CD1c-positive myeloid dendritic cell (primary cell): ENCODE results near the gene PRKCE.

Experiments used
- DNase-seq: peaks from one replicate; pipeline ENCODE4 v3.0.0-alpha.2; 2016; ENCODE audit errors: extremely low spot score

Gene PRKCE

DNA sequence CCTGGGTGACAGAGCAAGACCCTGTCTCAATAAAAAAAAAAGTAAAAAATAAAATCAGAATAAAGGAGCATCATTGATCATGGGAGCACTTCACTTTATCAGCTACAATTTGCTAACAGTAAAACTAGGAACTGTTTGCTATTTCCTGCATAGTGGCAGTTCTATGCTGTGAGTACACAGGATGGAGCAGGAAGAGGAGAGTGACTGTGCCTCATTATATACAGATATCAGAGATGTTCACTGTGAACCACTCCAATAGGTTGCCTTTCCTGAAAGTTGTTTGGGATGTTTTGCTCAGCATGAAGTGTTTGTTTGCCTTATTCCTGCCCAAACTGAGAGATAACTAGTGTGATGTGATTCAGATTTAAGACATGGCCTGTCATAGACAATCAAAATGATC, 494.4 kb downstream of the PRKCE start:
- no peak for DNase-seq

DNA sequence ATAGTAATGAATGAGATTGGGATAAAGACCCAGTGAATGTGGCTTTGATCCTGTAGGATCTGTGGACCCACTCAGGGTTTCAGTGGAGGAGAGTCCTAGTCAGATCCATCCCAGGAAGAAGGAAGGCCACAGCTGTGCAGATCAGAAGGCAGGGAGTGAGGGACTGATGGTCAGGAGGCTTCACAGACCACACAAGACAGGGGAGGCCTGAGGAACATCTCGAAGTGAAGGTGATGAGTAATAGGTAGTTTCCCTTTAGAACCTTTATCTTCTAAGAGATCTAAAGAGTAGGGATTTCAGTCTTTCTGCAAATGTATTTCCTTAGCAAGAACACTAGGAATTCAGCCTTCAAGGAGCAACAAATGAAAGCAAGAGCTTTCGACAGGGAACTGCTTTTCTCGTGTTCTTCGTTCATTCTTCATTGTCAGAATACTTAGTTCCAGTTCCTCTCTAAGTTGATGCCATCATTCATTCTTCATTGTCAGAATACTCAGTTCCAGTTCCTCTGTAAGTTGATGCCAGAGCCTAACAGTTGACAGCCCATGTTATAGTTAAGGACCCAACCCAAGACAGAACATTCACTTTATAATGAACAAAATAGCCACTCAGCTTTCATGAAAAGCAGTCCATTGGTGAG, 495.5 kb downstream of the PRKCE start:
- DNase-seq = peak; percentile 13

DNA sequence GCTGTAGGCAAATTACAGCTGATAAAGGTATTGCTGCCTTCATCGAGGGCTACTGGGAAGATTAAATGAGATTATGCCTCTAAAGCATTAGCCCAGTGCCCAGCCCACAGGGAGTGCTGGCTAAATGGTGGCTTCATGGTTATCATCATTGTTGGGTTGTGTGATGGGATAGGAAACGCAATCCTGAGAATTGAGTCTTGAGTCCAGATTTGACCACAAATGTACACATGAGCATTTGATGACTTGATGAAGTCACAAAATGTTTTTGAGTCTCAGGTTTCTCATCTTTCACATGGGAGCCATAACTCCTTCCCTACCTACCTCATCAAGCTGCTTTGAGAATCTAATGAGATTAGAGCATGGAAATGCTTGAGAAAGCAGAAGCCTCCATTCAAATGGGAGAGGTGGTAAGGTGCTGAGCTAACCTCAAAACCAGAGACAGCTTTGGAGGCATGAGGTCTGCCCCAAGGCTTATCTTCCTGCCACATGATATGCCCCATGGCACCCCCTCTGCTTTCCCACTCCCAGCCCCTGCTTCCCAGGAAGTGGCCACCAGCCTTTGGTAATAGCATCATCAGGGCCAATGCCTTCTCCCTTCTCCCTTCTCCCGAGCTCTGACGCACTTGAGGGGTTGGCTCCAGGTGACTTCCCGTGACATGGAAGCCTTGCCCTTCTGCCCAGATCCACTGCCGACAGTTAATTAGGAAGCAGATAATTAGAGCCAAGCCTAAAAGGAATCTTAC, 496.3 kb downstream of the PRKCE start:
- no peak for DNase-seq

DNA sequence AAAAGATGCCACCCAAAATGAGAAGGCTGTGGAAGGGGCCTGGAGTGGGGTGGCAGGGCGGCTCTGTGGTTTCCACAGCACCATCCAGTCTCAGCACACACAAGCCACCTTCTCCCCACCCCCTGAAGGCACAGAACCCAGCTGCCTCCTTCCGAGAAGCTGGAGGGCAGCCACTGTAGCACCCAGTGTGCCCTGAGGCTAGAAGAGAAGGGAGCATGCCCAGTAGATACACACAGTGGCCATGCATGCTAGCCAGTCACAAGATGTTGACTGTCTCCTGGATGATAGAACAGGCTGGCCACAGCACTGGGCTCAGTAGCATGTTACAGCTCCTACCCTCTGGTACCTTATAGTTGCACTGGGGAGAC, 496.9 kb downstream of the PRKCE start:
- no peak for DNase-seq

DNA sequence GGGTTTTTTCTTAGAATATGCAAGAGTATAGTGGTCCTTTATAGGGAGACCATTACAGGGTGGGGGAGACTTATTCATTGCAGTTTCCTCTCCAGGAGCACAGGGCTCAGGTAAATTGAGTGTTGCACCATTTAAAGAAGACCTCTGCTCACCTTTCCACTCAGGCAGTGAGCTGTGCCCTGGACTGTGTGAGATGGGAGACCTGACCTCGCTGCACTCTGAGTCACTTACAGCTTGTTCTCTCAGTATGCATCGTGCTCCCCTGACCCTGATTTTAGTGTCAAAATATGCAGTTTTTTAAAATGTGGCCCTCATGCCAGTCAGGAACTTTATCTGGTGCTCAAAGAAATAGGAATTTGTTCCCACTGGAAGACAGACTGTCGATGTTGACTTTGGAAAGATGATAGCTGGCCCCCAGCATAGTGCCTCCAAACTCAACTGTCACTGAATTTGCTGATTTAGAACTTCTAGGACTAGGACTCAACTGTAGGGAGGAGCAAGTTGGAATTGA, 499.0 kb downstream of the PRKCE start:
- no peak for DNase-seq

DNA sequence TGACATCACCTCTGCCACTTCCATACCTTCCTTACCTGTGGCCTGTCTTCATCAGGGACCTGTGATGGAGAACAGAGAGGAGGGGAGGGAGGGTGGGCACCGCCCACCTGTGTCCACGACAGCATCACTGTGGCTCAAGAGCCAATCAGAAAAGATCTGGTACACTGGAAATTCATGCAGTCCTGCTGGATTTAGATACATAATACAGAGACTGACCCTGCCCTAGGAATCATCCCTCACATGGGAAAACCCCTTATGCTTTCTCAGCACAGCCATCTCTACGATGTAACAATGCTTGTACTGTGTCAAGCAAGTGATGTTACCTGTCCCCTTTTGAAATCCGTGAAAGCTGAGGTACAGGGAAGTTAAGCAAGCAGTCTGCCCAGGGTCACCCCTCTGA, 500.1 kb downstream of the PRKCE start:
- no peak for DNase-seq

DNA sequence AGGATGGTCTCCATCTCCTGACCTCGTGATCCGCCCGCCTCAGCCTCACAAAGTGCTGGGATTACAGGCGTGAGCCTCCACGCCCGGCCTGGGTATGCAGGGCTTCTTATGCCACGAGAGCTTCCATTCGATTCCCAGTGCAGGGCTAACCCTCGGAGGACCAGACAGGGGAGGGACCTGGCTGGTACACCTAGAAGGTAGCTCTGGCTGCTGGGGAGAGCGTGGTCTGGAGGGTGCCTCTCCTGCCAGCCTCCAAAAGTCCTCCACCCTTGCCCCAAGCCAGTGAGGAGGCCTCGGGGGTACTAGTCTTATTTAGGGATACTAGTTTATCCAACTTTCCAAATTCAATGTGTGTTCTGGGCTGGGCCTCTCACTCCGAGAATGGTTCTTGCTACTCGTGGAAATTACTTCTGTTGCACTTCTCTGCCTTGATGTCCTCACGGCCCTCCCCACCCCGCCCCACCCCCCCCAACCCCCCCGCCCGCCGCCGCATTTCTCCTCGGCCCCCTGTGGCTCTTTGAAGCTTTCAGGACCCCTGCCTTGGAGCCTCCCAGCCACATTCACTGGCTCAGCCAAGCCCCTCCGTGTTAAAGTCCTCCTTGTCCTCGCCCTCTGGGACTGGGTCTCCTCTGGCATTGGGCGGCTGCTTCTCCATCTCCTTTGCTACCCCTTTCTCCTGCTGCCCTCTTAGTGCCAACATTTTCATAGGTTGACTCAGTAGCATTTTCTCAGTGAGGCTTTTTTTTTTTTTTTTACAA, 502.7 kb downstream of the PRKCE start:
- no peak for DNase-seq

DNA sequence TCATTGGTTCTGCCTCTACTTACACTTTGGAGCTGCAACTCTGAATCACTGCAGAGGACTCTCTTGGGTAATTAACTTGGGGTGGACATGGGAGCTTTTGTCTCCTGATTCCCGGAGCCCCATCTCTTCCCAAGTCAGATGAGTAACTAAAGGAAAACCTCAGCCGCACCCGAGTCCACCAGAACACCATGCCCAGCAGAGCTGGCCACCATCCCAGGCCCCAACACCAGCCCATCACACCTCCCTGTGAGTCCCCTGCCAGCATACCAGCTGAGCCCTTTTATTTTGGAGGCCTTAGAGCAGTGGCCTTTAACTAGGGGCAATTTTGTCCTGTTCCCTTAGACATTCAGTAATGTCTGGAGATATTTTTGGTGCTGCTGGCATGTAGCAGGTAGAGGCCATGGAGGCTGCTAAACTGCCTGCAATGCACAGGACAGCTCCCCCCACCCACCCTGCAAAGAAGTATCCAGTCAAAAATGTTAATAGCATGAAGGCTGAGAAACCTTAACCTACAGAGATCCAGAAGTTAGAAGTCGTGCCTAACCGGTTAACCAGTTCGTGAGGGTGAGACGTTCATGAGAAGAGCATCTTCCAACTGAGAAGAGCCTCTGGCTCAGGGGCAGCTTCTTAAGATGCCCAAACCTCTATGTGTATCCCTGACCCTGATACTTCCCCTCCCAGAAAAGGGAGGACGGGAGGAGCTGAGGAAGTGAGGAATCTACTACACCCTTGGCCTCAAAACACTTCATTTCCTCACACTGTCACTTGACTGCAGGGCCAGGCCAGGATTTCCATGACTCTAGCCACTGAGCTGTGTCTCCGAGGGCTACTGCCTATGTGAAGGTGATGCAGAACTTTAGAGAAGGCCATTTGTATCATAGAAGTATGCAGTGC, 505.8 kb downstream of the PRKCE start:
- DNase-seq = no peak

DNA sequence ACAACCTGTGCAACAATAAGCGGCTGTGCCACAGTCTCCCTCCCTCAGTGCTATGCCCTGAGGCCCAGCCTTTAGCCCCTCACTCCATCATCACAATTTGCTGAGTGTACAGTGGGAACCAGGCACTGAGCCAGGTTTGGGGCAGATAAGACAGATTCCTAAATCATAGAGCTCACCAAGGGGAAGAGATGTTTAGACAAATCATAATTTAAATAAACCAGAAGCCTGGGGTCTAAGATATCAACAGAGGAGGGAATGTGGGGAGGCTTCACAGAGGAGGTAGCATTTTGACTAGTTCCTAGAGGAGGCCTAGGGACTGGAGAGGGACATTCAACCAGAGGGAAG, 506.5 kb downstream of the PRKCE start:
- DNase-seq = no peak

DNA sequence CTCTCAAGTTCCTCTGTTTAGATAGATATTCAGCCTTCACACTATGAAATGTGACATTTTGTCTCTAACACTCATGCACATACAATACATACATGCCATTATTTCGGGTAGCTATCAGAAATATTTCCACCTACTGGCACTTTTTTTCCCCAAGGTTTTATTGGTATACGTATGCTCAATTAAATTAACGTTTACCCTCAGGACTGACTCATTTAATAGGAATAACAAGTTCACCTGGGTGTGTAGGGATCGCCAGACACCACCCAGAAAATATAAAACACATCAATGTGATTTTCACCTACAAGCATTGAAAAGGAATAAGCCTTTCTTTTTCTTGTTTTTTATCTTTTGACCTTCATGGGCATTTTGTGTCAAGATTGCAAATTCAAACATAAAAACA, 507.2 kb downstream of the PRKCE start:
- no peak for DNase-seq

DNA sequence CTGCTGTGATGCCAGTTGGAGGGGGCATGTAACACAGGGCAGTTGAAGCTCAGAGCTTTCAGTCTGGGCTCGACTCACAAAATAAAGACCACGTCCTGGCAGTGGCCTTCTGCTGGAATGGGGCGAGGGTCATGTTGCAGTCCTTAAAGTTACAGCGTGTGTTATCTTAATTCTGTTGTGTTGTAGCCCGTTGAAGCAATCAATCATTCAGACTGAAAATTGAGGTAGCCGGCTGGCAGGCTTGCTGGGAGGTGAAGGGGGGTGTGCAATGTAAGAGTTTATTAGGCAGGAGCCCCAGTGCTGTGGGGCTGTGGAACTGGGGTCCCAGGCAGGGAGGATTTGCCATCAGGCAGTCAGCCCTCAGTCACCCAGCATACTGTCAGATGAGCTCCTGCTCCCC, 508.9 kb downstream of the PRKCE start:
- DNase-seq = no peak

DNA sequence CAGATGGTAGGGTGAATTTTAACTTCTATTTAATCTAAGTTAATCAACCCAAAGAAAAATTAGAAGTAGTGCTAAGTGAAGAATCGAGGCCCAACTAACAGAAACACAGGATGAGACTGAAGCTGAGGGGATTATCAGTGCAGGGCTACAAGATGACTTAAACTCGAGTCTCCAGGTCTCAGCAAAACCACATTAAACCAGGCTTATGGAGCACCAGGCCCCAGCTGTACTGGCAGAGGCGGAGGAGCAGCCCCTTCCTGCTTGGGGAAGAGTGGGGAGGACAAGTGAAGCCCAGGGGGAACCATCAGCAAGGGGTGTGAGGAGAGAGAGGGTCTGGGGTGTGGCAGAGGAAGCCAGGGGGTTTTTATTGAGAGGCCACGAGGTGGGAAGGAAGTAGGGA, 509.8 kb downstream of the PRKCE start:
- no peak for DNase-seq

DNA sequence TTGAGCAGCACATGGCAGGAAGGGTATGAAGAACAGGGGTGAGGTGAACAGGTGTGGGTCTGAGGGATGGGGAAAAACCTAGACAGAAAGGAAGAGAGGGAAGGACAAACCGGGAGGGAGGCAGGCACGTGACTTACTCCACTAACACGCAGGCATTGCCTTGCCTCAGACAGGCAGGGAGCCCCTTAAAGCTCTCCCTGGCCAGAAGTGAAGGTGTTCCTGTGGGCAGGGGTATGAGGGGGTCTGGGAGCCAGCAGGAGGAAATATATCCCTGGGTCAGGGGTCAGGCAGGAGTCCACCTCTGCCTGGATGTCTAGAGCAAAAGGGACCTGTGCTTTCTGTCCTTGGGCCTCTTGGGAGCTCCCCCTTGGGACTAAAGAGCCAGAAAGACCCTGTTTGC, 510.4 kb downstream of the PRKCE start:
- DNase-seq = no peak

DNA sequence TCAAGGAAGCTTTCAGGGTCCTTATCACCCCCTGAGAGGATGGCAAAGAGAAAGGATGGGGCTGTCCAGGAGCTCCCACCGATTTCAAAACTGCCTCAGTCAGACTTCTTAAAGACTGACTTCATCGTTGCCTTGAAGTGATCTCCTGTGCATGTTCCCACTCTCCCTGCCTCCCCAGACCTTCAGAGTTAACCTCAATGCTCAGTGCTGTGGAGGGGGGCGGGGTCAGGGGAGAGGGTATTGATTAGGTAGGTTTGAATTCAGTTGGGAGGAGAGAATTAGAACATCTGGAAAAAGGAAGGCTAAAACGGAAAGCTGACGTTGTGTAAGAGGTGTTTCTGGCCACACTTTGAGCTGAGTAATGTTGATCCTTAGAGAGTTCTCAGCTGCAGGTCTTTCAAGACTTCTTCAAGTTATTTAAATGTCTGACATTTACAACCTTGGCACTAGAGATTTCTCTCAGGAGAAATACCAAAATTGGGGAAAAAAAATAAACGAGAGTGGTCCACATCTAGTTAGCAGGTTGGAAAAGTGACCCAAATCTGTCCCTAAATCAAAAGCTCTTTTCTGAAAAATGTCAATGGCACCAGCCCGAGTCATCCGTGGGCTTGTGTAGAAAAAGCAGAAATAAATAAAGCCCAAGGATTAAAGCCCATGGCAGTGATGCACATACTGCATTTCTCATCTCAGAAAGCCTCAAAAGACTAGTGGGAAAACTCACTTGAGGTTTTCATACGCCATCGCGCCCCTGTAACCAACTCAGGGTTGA, 511.0 kb downstream of the PRKCE start:
- no peak for DNase-seq

DNA sequence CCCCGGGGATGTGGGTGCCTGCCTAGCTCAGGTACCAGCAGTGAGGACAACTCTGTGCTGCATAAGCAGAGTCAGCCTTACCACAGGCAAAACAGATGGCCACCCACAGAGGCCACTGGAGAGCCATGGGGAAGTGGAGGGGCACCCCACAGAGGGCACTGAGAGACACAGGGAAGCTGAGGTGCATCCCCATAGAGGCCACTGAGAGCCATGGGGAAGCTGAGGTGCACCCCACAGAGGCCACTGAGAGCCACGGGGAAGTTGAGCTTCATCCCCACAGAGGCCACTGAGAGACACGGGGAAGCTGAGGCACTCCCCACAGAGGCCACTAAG, 511.6 kb downstream of the PRKCE start:
- peak; percentile 51 for DNase-seq

DNA sequence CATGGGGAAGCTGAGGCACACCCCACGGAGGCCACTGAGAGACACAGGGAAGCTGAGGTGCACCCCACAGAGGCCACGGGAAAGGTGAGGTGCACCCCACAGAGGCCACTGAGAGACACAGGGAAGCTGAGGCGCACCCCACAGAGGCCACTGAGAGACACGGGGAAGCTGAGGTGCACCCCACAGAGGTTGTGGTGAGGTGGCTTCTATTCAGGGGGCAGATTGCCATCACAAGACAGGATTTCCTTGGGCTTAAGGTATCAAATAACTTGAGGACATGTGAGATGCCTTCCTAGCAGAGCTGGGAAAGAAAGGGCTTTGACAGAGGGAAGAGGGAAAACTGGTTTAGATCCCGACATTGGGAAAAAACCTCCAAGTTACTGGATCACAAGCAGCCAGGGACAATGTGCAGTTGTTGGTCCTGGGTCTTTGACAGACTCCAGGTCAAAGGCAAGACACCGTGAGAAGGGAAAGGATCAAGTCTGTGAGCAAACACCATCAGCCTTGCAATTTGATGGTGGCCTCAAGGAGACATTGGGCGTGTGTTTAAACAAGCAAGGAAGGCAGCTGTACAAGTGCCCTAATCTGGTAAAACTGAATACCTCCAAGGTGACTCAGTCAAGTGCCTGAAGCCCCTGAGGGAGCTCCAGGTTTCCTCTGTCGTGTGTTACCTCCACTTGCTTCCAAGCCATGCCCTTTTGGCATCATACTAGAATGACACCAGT, 512.5 kb downstream of the PRKCE start:
- no peak for DNase-seq

DNA sequence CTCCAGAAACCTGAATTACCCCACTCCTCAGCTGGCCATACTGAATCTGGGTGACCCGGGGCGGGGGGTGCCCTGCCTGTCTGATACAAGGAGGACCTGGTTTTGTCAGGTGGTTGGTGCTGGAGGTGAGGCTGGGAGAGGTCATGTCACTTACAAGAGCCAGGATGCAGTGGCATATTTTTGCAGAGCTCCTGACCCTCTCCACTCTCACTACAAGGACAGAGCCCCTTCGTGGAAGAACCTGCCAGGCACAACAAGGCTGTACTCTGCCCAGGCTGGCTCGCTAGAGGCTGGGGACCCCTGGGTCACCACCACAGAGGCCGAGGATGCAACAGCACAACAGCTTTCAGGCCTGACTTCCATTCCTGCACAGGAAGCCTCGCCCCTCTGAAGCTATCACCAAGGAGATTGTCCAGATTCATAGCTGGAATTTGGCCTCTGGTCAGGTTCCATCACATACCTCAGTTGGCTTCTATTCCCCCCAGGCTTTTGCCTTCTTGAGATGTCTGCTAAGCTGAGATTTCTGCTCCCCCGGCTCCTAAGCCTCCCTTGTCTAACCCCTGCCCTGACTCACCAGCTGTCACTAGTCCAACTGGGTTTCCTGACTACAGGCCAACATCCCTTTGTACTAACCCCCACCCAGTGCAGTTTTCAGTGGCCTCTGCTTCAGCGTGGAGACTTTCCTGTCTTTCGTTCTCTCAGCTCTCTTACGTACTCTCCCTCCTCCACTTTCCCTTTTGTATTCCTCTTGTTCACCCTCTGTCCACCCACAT, 513.2 kb downstream of the PRKCE start:
- no peak for DNase-seq

DNA sequence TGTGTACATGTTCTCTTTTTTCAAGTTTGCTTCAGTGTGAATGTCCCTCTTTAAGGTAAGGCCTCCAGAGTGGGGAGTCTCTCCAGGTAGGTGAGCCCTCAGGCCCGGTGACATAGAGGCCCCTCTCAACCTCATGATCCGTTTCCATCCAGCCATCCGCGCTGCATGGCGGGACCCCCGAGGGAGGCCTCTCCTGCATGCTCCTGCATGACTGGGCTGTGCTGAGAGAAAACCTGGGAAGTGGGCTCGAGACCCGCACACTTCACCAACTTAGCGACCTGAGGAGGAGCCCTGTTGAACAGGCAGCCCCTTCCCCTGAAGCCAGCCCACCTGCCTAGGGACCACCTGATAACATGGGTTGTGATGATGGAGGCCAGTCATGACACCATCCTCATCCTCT, 514.4 kb downstream of the PRKCE start:
- no peak for DNase-seq

DNA sequence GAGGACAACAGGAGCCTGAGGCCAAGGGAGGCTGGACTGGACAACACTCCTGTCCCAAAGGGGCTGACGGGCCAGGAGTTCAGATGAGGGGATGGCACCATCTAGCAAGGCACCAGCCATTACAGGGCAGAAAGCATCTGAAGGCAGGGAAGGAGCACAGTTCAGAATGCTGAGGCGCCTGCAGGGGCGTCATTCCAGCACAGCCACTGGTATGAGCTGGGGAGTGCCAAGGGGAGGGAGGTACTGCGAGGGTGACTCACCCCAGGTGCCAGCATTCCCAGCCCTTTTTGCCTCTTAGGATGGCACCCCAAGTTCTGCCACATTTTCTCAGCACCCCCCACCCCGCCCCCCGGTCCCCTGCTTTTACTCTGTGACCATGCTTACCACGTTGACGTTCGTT, 515.9 kb downstream of the PRKCE start:
- no peak for DNase-seq

DNA sequence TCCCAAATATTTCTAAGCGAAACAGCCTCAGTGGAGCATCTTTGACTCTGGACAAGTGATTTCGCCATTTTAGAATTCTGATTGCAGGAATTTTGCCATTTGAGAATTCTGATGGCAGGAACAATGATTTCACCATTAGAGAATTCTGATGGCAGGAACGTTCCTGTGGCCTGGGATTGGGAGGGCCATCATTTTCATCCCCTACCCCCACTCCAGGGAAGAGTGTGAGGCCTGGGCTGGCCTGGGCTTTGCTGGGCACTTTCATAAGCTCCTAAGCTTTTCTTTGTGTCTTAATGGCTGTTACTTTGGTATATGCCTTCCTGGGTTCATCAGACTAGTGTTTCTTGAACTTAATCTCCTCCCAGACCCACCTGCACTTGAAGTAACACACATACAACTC, 516.4 kb downstream of the PRKCE start:
- no peak for DNase-seq
